K562 (cell line): ENCODE measurements around the gene ZNF224.

Source experiments
- CREBBP ChIP-seq: IDR thresholded peaks from one replicate; pipeline ENCODE4 v1.6.1; 2012; ENCODE audit warnings: low read depth, mild to moderate bottlenecking, control low read depth, inconsistent platforms, low read length
- PML ChIP-seq: IDR thresholded peaks from 2 replicates; pipeline ENCODE4 v1.6.1; 2012; ENCODE audit warnings: low read length, inconsistent platforms
- POLR2A ChIP-seq: fragments of 450-650 bp; conservative IDR thresholded peaks from 2 replicates; pipeline ENCODE4 v1.6.1; 2016
- POLR3G ChIP-seq: IDR thresholded peaks from 2 replicates; pipeline ENCODE4 v1.6.1; 2011; ENCODE audit not compliant: insufficient read length, insufficient replicate concordance; ENCODE audit errors: extremely low read depth
- SMAD4 ChIP-seq: fragments of 250-450 bp; sonication (Bioruptor Pico); conservative IDR thresholded peaks from 2 replicates; pipeline ENCODE4 v1.8.0; 2021; ENCODE audit warnings: inconsistent platforms, mild to moderate bottlenecking, moderate library complexity
- SRF ChIP-seq, 2 experiments: fragments of 250-450, 450-650 bp in 1 of 2; sonication (Bioruptor Pico) in 1 of 2; sonication (generic) in 1 of 2; formaldehyde crosslinking; IDR thresholded peaks; 2 replicates each; pipeline versions ENCODE4 v1.5.0 to v1.5.1; 2020 to 2022; ENCODE audit warnings: mild to moderate bottlenecking in 1 of 2, missing genetic modification reagents in 1 of 2

- TF ChIP-seq SMAD4 (CRISPR knock-in tag) (no peak), CREBBP (no peak), SRF (CRISPR knock-in tag; IDR thresholded peaks at IDR 0.05) (no peak), POLR2A (no peak), POLR3G (no peak), PML (no peak)
These were observed 27.9 kb upstream of the ZNF224 start for GRCh38 chr19:44066305-44066704.
